Lower leg skin (tissue), 4 donors: Measurements from ENCODE around the gene CPT2. TPM values are rescaled to one million over a fixed set of nuclear protein-coding genes. Genes with fewer than 3 reads are reported as not detected.
A peak's percentile ranks its signal among the peaks of the same experiment; 100 is the strongest.
"Not testable (repeated sequence)": the region's sequence is repeated elsewhere in the genome, so short reads cannot be mapped to it uniquely, and the experiment has no call there.

ENCODE experiments used
- DNase-seq, 2 donors: peaks; one replicate each; pipeline ENCODE4 v3.0.0-alpha.2; 2019; ENCODE audit warnings: low spot score in 2 of 2
- H3K4me3 ChIP-seq: fragments of 200-600 bp; sonication (generic); 2 replicates; pipeline ENCODE4 v1.5.1; 2017; ENCODE audit warnings: mild to moderate bottlenecking, low read depth; ENCODE audit not compliant: poor library complexity, severe bottlenecking
- POLR2A ChIP-seq, 2 donors: fragments of 450-650 bp; IDR thresholded peaks; one replicate each; pipeline ENCODE4 v1.6.1; 2016 to 2017; ENCODE audit warnings: antibody characterized with exemption in 2 of 2, mild to moderate bottlenecking in 1 of 2, moderate library complexity in 1 of 2
- WGBS, 2 donors: methylation state at CpG; one replicate each; pipeline ENCODE4 v1.1.5; 2018; 5-methylcytosine and 5-hydroxymethylcytosine counted together
- intact Hi-C: fragments of 100-400 bp; cut with DNase I; formaldehyde crosslinking; loops from one replicate; pipeline ENCODE4 v1.15.0; 2023; ENCODE audit warnings: low total_unique reads
- total RNA-seq, 4 donors: library from RNA; depleted of rRNA; stranded (reverse); fragments of >200 nt; gene quantifications; one replicate each; pipeline ENCODE4 v1.1.0, GENCODE V29; 2016
- TF ChIP-seq, protein P1 (sequence below), 3 donors: fragments of 450-650 bp; IDR thresholded peaks; one replicate each; pipeline ENCODE4 v1.5.1; 2016; ENCODE audit warnings: antibody characterized with exemption in 3 of 3, mild to moderate bottlenecking in 3 of 3, moderate library complexity in 2 of 3

CPT2 gene
- total RNA-seq, 4 donors from 2014 or later = 30.1 to 47.1 (median 36.7) TPM

DNA sequence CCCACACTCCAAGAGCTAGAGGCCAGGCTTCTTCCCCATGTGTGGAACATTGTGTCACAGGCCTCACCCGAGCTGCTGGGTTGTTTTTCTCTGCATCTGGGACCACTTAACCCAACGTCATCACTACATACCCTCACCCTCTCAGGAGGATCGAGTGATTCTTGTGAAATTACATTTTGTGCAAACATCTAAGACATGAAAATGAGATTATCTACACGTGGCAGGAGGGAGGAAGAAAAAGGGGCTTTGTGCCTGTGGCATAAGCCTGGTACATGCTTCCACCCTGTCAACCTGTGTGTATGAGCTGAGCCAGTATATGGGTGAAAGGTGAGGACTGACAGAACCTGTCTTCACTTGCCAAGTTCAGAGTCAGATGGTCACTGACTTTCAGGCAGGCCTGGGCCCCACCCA, 1.6 kb downstream of the CPT2 start:
- H3K4me3 ChIP-seq = no peak overlapping the region
- intact Hi-C loops = no loop called here
- DNase-seq = peak; percentile 46 to 86
- 20 to 36% methylated on average over 4 of the region's 4 CpGs for WGBS, 2 donors
- TF ChIP-seq, protein P1, sequence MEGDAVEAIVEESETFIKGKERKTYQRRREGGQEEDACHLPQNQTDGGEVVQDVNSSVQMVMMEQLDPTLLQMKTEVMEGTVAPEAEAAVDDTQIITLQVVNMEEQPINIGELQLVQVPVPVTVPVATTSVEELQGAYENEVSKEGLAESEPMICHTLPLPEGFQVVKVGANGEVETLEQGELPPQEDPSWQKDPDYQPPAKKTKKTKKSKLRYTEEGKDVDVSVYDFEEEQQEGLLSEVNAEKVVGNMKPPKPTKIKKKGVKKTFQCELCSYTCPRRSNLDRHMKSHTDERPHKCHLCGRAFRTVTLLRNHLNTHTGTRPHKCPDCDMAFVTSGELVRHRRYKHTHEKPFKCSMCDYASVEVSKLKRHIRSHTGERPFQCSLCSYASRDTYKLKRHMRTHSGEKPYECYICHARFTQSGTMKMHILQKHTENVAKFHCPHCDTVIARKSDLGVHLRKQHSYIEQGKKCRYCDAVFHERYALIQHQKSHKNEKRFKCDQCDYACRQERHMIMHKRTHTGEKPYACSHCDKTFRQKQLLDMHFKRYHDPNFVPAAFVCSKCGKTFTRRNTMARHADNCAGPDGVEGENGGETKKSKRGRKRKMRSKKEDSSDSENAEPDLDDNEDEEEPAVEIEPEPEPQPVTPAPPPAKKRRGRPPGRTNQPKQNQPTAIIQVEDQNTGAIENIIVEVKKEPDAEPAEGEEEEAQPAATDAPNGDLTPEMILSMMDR (IDR thresholded peaks at IDR 0.05) = no peak

DNA sequence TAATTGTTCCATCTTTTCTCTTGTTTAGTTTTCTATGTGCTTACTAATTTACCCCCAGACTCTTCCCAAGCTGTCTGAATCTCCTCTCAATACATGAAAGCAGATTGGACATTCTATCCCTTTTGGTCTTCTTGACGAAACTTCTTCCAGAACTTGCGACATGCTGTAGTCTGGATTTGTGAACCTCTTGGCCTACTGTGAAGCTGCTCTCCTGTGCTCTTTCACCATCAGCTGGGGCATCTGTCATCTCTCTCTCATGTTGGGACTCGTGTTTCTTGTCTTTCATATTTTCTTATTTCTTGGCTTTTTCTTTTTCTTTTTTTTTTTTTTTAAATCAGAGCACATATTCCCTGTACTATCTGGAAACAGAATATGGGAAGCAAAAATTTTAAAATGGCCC, 6.8 kb downstream of the CPT2 start:
- TF ChIP-seq, protein P1 (IDR thresholded peaks at IDR 0.05) = no peak
- no peak for TF ChIP-seq POLR2A (IDR thresholded peaks at IDR 0.05)
- no peak overlapping the region for H3K4me3 ChIP-seq
- WGBS, 2 donors = 88 to 95% methylated on average over 3 of the region's 3 CpGs
- DNase-seq = no peak
- intact Hi-C loops = no loop called here

DNA sequence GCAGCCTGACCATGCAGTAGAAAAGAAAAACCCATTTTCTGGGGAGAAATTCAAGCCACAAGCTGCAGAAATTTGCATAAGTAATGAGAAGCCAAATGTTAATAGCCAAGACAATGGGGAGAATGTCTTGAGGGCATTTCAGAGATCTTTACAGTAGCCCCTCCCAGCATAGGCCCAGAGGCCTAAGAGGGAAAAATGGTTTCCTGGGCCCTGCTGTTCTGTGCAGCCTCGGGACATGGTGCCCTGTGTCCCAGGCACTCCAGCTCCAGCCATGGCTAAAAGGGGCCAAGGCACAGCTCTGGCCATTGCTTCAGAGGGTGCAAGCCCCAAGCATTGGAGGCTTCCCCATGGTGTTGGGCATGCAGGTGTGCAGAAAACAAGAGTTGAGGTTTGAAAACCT, 8.9 kb downstream of the CPT2 start:
- 63 to 83% methylated on average over 1 of the region's 1 CpG for WGBS, 2 donors
- intact Hi-C loops, DNase-seq, H3K4me3 ChIP-seq: not testable (repeated sequence)

DNA sequence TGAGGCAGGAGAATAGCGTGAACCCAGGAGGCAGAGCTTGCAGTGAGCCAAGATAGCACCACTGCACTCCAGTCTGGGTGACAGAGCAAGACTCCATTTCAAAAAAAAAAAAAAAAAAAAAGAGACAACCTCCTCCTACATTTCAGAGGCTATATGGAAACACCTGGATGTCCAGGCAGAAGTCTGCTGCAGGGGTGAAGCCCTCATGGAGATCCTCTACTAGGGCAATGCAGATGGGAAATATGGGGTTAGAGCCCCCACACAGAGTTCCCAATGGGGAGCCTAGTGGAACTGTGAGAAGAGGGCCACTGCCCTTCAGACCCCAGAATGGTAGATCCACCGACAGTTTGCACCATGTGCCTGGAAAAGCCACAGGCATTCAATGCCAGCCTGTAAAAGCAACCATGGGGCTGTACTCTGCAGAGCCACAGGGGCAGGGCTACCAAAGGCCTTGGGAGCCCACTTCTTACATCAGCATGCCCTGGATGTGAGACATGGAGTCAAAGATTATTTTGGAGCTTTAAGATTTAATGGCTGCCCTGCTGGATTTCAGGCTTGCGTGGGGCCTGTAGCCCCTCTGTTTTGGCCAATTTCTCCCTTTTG, 9.6 kb downstream of the CPT2 start:
- WGBS, 2 donors = 96 to 100% methylated on average over 3 of the region's 3 CpGs
- intact Hi-C loops, DNase-seq, H3K4me3 ChIP-seq: not testable (repeated sequence)

DNA sequence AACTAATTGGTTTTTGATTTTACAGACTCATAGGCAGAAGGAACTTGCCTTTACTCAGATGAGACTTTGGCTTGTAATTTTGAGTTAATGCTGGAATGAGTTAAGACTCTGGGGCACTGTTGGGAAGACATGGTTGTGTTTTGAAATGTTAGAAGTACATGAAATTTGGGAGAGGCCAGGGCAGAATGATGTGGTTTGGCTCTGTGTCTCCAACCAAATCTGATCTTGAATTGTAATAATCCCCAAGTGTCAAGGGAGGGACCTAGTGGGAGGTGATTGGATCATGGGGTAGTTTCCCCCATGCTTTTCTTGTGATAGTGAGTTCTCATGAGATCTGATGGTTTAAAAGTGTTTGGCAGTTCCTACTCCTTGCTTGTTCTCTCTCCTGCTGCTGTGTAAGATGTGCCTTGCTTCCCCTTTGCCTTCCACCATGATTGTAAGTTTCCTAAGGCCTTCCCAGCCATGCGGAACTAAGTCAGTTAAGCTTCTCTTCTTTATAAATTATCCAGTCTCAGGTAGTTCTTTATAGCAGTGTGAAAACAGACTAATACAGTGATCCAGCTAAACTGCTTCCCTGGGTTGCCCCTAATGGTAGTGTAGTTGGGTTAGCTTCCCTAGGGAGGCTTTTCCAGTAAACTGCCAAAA, 10.2 kb downstream of the CPT2 start:
- no peak overlapping the region for H3K4me3 ChIP-seq
- TF ChIP-seq, protein P1 (IDR thresholded peaks at IDR 0.05) = no peak
- TF ChIP-seq POLR2A (IDR thresholded peaks at IDR 0.05) = no peak
- 56 to 93% methylated on average over 1 of the region's 1 CpG for WGBS, 2 donors
- intact Hi-C loops = no loop called here
- no peak for DNase-seq

DNA sequence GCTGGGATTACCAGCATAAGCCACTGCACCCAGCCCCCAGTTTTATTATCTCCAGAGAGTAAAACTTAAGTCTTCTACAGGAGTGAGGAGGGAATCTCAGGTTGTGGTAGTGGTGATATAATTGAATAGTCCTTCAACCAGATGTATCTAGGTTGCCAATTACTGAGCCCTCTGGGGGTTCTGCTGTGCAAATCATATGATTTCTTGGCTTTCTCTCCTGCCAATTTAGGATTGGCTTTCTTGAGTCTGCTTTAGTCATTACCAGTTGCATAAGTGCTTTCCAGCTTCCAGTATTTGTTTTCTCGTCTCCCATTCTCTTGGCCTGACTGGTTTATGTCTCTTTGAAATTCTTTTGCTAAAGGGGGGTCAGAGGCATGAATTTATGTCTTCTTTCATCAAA, 11.1 kb downstream of the CPT2 start:
- TF ChIP-seq POLR2A (IDR thresholded peaks at IDR 0.05) = no peak
- TF ChIP-seq, protein P1 (IDR thresholded peaks at IDR 0.05) = no peak
- DNase-seq = no peak
- no peak overlapping the region for H3K4me3 ChIP-seq
- intact Hi-C loops = no loop called here
- WGBS, 2 donors = 21 to 28% methylated on average over 1 of the region's 1 CpG

DNA sequence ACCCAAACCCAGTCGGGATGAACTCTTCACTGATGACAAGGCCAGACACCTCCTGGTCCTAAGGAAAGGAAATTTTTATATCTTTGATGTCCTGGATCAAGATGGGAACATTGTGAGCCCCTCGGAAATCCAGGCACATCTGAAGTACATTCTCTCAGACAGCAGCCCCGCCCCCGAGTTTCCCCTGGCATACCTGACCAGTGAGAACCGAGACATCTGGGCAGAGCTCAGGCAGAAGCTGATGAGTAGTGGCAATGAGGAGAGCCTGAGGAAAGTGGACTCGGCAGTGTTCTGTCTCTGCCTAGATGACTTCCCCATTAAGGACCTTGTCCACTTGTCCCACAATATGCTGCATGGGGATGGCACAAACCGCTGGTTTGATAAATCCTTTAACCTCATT, 13.7 kb downstream of the CPT2 start:
- H3K4me3 ChIP-seq = no peak overlapping the region
- no peak for DNase-seq
- 87 to 91% methylated on average over 7 of the region's 7 CpGs for WGBS, 2 donors
- TF ChIP-seq POLR2A (IDR thresholded peaks at IDR 0.05) = no peak
- TF ChIP-seq, protein P1 (IDR thresholded peaks at IDR 0.05) = no peak
- intact Hi-C loops = no loop called here
